Fibroblast of skin of right quadriceps (primary cell): ENCODE results near the gene RINT1.
"Not testable (repeated sequence)": the region's sequence is repeated elsewhere in the genome, so short reads cannot be mapped to it uniquely, and the experiment has no call there.

Experiments used
- DNase-seq: peaks from one replicate; pipeline ENCODE4 v3.0.0-alpha.2; 2013

The RINT1 gene

GRCh38 chr7:105531792-105532671 lies at the start of gene RINT1:
TSS of gene RINT1 (plus strand) at chr7:105532201. CDS start at chr7:105532316, 115 bp downstream.
- DNase-seq, result peak; percentile 88

- peak; percentile 79 for DNase-seq
These were observed 44.1 kb upstream of the RINT1 start for GRCh38 chr7:105487579-105488571.

GRCh38 chr7:105489409-105489808 lies 42.6 kb upstream of the RINT1 start:
- DNase-seq, result no peak

GRCh38 chr7:105493196-105493922 lies 38.6 kb upstream of the RINT1 start:
- DNase-seq, result no peak

- DNase-seq, result peak; percentile 88
These were observed 38.1 kb upstream of the RINT1 start for GRCh38 chr7:105493923-105494315.

DNA sequence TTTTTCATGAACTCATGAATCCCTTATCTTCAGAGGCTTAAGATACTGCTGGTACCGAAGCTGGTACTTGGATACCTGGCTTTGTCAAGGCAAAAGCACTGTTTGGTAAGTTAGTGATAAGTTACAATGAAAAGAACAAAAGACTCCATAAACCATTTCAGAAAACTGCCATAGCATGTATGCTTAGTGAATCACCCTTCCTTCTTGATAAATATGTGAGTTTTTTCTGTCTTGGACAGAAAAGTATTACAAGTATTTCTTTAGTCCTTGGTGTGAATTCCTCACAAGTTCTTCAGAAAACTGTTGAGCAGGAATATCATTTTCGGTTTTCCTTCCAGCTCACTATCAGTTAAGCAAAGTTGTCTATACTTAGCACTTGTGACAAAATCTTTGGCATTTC lies 35.5 kb upstream of the RINT1 start:
- DNase-seq, result peak; percentile 68

GRCh38 chr7:105497016-105497415 lies 35.0 kb upstream of the RINT1 start:
- no peak for DNase-seq

- DNase-seq, result no peak
These were observed 29.8 kb upstream of the RINT1 start for GRCh38 chr7:105502173-105502572.

DNA sequence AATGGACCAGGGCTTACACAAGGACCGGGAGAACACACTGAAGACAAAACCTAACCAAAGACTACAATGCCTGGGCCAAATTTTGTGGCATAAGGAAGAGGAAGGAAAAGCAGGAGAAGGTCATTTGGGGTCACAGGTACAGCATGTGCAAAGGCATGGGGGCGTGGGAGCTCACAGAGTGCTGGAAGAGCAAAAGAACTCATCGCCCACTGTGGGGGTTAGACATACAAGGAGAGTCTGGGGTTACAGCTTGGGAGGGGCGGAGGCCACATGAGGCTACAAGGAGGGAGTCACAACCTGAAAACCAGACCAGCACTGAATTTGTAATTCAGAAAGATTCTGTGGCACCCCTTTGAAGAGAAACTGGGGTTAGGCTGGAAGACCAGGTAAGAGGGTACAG lies 19.6 kb upstream of the RINT1 start:
- DNase-seq, result no peak

GRCh38 chr7:105512926-105513526 lies 19.0 kb upstream of the RINT1 start:
- no peak for DNase-seq

DNA sequence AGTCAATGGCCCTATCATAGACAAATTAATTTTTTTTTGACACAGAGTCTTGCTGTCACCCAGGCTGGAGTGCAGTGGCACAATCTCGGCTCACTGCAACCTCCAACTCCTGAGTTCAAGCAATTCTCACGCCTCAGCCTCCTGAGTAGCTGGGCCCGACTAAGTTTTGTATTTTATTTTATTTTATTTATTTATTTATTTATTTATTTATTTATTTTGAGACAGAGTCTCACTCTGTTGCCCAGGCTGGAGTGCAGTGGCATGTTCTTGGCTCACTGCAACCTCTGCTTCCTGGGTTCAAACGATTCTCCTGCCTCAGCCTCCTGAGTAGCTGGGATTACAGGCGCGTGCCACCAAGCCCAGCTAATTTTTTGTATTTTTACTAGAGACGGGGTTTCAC lies 16.4 kb upstream of the RINT1 start:
- not testable (repeated sequence) for DNase-seq

DNA sequence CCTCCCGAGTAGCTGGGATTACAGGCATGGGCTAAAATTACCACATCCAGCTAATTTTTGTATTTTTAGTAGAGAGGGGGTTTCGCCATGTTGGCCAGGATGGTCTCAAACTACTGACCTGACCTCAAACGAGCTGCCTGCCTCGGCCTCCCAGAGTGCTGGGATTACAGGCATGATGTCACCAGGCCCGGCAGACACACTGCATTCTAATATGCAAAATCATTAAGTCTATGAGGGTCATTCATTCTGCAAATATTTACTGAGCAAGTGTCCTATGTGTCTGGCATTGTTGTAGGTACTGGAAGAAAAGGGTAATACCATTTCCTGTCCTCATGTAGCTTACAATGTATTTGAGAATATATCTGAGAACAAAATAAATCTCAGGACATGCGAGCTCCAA lies 12.6 kb upstream of the RINT1 start:
- DNase-seq, result no peak

DNA sequence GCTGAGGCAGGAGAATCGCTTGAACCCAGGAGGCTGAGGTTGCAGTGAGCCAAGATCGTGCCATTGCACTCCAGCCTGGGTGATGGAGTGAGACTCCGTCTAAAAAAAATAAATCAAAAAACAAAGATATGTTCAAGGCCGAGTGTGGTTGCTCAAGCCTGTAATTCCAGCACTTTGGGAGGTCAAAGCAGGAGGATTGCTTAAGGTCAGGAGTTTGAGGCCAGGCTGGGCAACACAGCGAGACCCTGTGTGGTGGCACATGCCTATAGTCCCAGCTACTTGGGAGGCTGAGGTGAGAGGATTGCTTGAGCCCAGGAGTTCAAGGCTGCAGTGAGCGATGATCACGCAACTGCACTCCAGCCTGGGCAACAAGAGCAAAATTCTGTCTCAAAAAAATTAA lies 11.4 kb upstream of the RINT1 start:
- not testable (repeated sequence) for DNase-seq

DNA sequence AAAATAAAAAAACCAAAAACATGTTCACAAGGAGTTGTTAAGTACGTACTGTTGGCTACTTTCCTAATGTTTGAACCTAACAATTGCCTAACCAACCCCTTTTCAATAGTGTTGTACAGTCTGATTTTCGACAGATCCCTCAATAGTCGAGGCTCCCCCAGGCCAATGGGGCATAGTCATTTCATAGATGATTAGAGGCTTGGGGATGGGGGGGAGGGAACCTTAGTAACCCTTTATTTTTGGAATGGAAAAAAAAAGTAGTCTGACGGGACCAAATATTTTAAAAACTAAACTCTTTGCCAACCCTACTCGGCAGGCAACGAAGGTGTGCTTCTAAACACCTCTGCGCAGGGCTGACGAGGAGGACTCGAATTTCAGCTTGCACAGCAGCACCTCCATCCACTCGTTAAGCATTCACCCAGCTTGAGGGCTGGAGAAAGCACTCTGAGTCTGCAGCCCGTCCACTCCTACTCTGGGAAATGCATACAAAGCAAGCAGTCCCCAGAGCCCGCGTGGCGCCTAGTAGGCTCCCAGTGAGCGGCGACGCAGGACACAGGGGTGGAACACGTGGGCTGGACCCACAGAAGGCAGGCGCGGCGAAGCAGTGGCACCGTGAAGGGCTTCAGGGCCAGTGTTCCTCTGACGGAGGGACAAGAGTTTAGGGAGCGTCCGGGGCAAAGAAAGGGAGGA lies 10.8 kb upstream of the RINT1 start:
- peak; percentile 53 for DNase-seq

- peak; percentile 89 for DNase-seq
These were observed 10.1 kb upstream of the RINT1 start, which contains the start of gene PUS7 for GRCh38 chr7:105521717-105522463. TSS of gene PUS7 (minus strand) at chr7:105522271. CDS start at chr7:105508512, 13,759 bp downstream.

GRCh38 chr7:105524423-105524822 lies 7.6 kb upstream of the RINT1 start:
- not testable (repeated sequence) for DNase-seq

DNA sequence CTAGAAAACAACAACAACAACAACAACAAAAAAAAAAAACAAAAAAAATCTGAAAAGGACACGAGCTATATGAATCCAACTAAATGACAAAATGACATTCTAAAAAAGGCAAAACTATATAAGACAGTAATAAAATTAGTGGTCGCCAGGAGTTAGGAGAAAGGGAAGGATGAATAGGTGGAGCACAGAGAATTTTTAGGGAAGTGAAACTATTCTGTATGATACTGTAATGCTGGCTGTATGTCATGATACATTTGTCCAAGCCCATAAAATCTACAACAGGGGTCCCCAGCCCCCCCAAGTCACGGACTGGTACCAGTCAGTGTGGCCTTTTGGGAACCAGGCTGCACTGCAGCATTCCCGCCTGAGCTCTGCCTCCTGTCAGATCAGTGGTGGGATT lies 7.2 kb upstream of the RINT1 start:
- no peak for DNase-seq

- not testable (repeated sequence) for DNase-seq
These were observed 4.3 kb upstream of the RINT1 start for GRCh38 chr7:105527737-105528136.

DNA sequence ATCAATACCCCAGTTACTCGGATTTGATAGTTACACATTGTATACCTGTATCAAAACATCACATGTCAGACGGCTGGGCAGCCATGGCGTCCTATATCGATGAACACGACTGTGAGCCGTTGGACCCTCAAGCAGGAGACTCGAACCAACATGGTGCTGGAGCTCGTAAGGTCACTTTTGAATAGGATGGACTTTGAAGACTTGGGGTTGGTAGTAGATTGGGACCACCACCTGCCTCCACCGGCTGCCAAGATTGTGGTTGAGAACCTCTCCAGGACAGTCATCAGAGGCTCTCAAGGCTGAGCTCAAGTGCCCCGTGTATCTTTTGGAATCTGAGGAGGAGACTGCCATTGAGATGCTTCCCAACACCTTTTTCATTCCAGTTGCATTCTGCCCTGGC lies 1.9 kb upstream of the RINT1 start:
- no peak for DNase-seq

GRCh38 chr7:105530546-105530945 lies 1.5 kb upstream of the RINT1 start:
- DNase-seq, result no peak
